ENCODE results near the gene HDAC7. TPM values are rescaled to one million over a fixed set of nuclear protein-coding genes. Genes with fewer than 3 reads are reported as not detected.
A peak's percentile ranks its signal among the peaks of the same experiment; 100 is the strongest.
"Not testable (repeated sequence)": the region's sequence is repeated elsewhere in the genome, so short reads cannot be mapped to it uniquely, and the experiment has no call there.

HDAC7 gene
- total RNA-seq, 1 donor from 2014 or later, result 105 TPM

DNA sequence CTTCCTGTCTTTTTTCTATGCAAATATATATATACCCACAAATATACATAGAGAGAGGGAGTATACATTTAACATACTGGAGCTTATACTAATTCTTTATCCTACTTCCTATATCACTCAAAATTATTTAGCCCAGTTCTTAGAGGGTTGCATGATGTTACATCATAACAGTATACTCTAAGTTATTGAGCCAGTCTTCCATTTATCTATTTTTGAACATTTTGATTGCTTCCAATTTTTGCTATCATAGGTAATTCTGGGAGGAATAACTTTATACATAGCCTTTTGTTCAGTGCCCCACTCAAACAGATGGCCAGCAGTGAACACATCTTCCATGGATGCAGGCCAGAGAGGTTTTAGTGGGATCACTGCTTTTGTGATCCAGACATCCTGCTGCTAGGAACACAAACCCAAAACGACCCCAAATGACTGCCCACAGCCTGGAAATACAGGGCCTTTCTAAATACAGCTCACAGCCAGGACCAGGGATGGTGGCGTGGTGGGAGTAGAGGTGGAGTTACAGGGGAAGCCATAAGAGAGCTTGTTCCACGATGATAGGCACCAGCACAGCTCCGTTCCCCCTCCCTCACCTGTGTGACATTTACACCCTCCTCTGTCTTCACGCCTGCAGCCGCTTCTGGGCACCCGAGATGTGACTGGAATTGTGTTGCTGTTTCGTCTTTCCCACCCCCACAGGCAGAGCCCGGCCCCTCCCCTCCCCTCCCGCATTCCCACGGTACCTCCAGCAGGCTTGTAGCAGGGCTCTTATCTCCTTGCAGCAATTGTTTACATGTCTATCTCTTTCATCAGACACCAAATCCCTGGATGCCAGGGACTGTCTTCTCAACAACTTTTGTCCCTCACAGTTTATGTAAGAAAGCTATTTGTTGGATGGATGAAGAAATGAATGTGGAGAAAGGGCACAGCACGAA lies 30.7 kb upstream of the HDAC7 start:
- peak; percentile 72 for DNase-seq (ENCODE audit: low spot score)

GRCh38 chr12:47849261-47849660 lies 29.6 kb upstream of the HDAC7 start:
- no peak for DNase-seq (ENCODE audit: low spot score)

- no peak for DNase-seq (ENCODE audit: low spot score)
Measured at GRCh38 chr12:47848853-47849252, 29.1 kb upstream of the HDAC7 start.

DNA sequence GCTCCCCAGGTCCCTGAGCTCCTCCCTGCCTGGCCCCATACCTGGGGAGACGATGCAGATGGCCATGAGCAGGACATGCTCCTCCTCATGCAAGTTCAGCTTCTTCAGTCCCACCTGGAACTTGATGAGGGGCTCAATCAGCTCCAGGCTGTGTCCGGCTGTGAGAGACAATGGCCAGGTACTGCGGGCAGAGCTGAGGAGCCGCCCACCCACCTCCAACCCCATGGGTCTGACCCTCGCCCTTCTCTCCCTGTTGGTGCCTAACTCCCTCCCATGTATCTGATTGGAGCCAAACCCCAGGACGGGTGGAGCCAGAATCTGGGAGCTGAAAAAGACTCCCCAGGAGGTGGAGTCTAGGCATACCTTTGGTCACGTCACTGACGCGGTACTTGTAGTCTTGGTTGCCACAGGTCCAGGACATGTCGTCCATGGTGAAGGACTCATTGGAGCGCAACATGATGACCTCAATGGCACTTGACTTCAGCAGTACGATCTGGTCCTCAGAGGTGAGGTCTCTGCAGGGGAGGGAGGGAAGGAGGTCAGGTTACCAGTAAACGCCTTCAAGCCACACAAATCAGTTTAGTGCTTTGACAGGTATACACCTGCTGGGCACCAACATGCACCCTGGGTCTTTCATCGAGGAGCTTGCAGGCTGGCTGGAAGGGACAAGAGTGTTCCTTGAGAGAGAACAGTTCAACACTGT lies 26.7 kb upstream of the HDAC7 start:
- no peak for DNase-seq (ENCODE audit: low spot score)

GRCh38 chr12:47845081-47845480 lies 25.4 kb upstream of the HDAC7 start:
- DNase-seq (ENCODE audit: low spot score), result no peak

GRCh38 chr12:47844264-47845019 lies 24.7 kb upstream of the HDAC7 start:
- no peak for DNase-seq (ENCODE audit: low spot score)

GRCh38 chr12:47843226-47843980 lies 23.7 kb upstream of the HDAC7 start:
- no peak for DNase-seq (ENCODE audit: low spot score)

GRCh38 chr12:47842543-47842942 lies 22.8 kb upstream of the HDAC7 start:
- not testable (repeated sequence) for DNase-seq (ENCODE audit: low spot score)

- no peak for DNase-seq (ENCODE audit: low spot score)
Measured at GRCh38 chr12:47841910-47842309, 22.2 kb upstream of the HDAC7 start.

GRCh38 chr12:47841501-47841900 lies 21.8 kb upstream of the HDAC7 start:
- no peak for DNase-seq (ENCODE audit: low spot score)

DNA sequence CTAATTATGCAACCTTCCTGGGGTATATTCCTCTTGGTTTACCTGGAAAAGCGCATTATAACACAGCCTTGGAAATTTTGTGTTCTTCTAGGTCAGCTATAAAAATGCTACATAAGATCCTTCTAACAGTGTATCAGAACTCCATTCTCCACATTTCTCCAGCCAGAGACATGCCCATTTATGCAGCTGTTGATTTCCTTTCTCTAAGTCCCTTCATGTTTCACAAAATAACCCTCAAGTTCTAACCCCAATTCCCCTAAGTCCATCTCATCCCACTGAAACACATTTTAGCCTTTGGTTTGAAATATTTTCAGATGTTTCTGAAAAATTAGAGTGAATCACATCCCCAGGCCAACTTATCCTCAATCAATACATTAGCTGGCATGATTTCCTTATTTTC lies 20.9 kb upstream of the HDAC7 start:
- no peak for DNase-seq (ENCODE audit: low spot score)

DNA sequence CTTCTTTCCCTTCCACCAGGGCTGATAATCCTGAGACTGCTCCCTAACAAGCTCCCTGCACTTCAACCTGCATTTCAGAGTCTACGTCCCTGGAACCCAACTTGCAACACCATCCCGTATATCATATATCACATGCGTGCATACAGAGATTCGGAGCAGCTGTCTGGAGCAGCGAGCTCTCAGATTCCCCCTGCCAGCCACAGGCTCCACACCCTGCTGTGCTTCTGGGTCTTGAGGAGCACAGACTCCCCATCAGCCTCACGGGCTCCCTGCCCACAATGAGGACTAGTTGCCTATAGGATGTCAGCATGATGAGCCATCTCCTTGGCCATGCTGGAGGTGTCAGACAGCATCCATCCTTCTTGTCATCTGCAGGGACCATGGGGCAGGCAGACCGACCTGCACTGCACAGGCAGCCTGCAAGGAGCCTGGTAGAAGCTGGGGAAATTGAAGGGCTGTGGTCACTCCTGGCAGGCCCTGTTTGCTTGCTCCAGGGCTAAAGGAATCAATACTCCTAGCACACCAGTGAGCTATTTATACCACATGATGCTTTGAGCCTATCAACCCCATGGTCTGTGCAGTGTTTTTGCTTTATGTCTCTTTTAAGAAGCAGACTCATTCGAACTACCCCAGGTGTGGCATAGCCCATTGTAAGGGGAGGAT lies 19.6 kb upstream of the HDAC7 start:
- DNase-seq (ENCODE audit: low spot score), result no peak

DNA sequence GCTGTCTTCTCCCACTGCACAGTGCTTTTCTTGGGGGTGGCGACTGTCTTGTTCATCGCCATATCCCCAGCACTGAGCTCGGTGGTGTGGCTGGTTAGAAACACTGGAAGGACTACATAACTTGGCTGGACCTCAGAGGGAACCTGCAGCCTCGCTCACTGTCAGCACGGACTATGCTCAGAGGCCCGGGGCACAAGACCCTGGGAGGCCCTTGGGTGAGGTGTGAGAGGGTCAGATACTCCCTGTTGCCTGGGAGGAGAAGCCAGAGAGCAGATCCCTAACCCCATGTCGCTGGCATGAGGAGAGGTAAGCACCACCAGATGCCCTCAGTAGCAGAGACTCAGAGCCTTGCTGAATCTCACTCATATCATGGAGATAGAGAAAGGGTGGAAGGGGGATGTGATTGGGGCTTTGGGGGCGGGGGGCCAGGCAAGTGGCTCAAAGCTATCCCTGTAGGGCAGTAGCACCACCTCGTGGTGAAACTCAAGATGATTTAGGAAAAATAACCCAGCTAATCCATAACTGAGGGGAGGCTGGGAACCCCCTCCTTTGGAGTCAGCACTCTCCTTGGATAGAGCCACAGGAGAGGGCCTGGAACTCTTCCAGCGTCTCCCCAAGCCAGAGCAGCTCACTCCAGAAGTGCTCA lies 18.7 kb upstream of the HDAC7 start:
- no peak for DNase-seq (ENCODE audit: low spot score)

DNA sequence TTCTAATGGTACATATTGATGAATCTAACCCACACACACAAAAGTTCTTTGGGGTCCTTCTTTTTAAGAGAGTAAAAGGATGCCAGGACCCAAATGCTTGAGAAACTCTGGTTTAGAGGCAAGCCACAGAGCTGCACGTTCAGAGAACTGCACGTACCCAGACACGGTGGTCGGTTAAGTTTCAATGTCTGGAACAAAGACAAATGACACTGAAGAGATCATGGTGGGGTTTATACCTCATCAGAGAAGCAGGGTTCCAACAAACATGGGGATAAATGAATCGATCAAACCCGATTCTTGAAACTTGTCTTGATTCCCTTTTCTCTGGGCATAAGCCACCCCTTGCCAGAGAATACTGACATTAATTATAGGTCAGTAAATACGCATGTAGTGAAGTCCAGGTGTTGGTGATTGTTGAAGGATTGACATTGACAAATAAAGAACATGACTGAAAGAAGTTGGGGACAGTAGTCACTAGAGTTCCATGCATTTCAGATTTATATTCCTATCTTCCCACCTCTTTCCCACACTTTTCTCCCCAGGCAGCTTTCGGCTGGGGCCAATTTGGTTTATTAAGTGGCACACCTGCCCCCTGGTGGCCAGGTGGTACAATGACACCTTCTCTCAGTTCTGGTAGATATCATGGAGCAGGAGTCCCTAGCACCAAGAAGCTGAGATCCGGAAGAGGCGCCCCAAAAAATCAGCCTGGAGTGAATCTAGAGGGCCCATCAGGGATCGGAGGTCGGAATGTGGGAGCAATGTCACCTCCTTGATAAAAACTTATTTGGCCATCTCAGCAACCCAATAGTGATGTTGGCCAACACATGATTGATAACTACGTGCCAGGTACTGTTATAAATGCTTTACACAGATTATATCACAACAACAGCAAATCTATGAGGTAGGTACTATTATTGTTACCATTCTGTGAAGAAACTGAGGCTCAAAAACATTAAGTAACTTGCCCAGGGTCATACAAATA lies 17.8 kb upstream of the HDAC7 start:
- peak; percentile 18 for DNase-seq (ENCODE audit: low spot score)

DNA sequence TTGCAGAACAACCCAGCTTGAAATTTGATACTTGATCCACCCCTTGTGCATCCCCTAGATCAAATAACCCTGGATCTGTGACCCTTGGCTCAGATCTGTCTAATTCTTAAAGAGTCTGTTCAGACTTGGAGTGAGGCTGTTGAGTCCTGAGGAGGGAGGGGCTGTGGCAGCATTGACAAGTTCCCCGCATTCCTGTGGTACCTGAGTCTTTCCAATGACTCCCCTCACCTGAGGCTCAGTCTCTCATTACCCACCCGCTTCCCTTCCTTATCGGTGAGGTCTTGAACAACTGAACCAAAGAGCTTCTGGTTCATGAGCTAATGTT lies 16.1 kb upstream of the HDAC7 start:
- DNase-seq (ENCODE audit: low spot score), result no peak

DNA sequence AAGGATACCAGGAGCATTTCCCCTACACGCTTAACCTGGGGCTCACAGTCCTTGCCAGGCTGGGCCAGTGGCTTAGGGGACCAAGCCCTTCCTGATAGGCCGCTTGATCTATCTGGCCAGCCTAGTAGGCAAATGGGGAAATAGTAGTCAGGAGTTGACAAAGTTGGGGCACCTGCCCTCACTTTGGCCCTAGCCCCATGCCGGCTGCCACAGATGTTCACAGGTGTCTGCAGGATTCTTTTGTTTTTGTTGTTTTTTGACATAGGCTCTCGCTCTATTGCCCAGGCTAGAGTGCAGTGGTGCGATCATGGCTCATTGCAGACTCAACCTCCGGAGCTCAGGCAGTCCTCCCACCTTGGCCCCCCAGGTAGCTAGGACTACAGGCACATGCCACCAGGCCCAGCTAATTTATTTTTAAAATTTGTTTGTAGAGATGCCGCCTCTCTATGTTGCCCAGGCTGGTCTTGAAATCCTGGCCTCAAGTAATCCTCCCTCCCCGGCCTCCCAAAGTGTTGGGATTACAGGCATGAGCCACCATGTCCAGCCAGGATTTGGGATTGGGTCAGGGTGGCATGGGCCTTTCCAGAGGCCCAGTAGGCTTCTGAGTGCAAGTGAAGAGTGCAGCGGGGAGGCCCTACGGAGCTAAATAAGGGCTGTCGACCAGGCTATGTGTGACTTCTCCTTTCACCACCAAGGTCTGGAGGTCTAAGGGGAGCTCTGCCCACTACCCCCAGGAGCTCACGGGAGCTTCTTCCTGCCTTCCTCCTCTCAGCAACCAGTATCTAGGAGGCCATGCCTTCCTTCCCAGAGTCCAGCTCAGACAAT lies 15.5 kb upstream of the HDAC7 start:
- no peak for DNase-seq (ENCODE audit: low spot score)

GRCh38 chr12:47834199-47834903 lies 14.6 kb upstream of the HDAC7 start:
- no peak for DNase-seq (ENCODE audit: low spot score)

Data from mesenteric fat pad (tissue), 1 donor.